Measurements from ENCODE around the gene GCGR.

The GCGR gene

DNA sequence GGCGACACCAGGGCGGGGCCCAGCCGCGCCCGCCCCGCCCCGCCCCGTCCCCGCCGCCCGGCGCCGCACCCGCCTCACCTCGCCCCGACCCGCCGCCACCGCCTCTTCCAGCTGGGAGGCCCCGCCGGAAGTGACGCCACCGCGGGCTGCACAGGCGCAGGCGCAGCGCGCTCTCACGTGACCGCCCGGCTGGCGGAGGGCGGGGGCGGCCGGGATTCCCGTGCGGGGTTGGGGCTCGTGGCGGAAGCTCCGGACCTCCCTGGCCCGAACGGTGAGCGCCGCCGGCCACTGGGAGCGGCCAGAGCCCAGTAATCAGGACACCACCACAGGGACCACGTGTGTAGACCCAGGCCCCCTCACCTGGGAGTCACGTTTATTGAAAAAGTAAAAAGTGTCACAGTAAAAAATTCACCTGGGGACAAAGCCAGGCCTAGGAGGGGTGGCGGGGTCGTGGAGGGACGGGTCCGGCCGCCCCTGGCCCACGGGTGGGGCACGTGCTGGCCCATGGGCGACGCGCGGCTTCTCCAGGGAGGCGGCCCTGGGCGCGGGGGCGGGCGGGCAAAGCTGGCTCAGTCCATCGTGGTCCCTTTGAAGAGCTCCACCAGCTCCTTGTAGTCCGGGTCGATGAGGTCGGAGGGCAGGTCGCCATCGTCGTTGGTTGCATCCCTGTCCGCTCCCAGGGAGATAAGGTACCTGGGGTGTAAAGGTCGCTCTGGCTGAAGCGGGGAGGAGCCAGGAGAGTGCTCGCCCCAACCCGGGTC, 29.4 kb downstream of the GCGR start, which contains the start of gene MCRIP1 (continued):
- TF ChIP-seq, protein P1, sequence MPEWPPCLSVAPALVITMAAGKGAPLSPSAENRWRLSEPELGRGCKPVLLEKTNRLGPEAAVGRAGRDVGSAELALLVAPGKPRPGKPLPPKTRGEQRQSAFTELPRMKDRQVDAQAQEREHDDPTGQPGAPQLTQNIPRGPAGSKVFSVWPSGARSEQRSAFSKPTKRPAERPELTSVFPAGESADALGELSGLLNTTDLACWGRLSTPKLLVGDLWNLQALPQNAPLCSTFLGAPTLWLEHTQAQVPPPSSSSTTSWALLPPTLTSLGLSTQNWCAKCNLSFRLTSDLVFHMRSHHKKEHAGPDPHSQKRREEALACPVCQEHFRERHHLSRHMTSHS (tag by site-specific recombination; IDR thresholded peaks at IDR 0.05), result no peak
- TF ChIP-seq, protein P2, sequence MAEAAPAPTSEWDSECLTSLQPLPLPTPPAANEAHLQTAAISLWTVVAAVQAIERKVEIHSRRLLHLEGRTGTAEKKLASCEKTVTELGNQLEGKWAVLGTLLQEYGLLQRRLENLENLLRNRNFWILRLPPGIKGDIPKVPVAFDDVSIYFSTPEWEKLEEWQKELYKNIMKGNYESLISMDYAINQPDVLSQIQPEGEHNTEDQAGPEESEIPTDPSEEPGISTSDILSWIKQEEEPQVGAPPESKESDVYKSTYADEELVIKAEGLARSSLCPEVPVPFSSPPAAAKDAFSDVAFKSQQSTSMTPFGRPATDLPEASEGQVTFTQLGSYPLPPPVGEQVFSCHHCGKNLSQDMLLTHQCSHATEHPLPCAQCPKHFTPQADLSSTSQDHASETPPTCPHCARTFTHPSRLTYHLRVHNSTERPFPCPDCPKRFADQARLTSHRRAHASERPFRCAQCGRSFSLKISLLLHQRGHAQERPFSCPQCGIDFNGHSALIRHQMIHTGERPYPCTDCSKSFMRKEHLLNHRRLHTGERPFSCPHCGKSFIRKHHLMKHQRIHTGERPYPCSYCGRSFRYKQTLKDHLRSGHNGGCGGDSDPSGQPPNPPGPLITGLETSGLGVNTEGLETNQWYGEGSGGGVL (tag by site-specific recombination; IDR thresholded peaks at IDR 0.05), result no peak
- TF ChIP-seq ZBTB1 (tag by site-specific recombination; IDR thresholded peaks at IDR 0.05) (no peak), MYNN (tag by site-specific recombination; IDR thresholded peaks at IDR 0.05; ENCODE audit: borderline replicate concordance) (no peak), EGR2 (tag by site-specific recombination; IDR thresholded peaks at IDR 0.05; ENCODE audit: low read depth) (peak; percentile 64), ZNF776 (tag by site-specific recombination; IDR thresholded peaks at IDR 0.05; ENCODE audit: borderline replicate concordance) (no peak), GLI4 (tag by site-specific recombination; IDR thresholded peaks at IDR 0.05) (no peak), ZNF830 (tag by site-specific recombination; IDR thresholded peaks at IDR 0.05; ENCODE audit: low read depth) (no peak), KLF8 (tag by site-specific recombination; IDR thresholded peaks at IDR 0.05) (peak; percentile 73; the same call in 1 of the 2 replicates), SP3 (tag by site-specific recombination; IDR thresholded peaks at IDR 0.05) (peak; percentile 44), ZFHX2 (tag by site-specific recombination; conservative IDR thresholded peaks at IDR 0.05) (peak; percentile 78), ZNF473 (tag by site-specific recombination; IDR thresholded peaks at IDR 0.05) (no peak), ZNF501 (tag by site-specific recombination; IDR thresholded peaks at IDR 0.05) (no peak), ZXDB (tag by site-specific recombination; IDR thresholded peaks at IDR 0.05) (no peak), ZNF660 (tag by site-specific recombination; IDR thresholded peaks at IDR 0.05) (0 out of 2 replicates have a peak, but pooled peaks have one; percentile 15), ZNF311 (tag by site-specific recombination; IDR thresholded peaks at IDR 0.05; ENCODE audit: borderline replicate concordance) (no peak), ZNF350 (tag by site-specific recombination; IDR thresholded peaks at IDR 0.05) (no peak), ZNF266 (tag by site-specific recombination; IDR thresholded peaks at IDR 0.05; ENCODE audit: low read depth) (no peak), SP7 (tag by site-specific recombination; IDR thresholded peaks at IDR 0.05) (peak; percentile 36), IKZF3 (tag by site-specific recombination; IDR thresholded peaks at IDR 0.05) (no peak), ZNF140 (tag by site-specific recombination; IDR thresholded peaks at IDR 0.05) (no peak)
- TF ChIP-seq, protein P3, sequence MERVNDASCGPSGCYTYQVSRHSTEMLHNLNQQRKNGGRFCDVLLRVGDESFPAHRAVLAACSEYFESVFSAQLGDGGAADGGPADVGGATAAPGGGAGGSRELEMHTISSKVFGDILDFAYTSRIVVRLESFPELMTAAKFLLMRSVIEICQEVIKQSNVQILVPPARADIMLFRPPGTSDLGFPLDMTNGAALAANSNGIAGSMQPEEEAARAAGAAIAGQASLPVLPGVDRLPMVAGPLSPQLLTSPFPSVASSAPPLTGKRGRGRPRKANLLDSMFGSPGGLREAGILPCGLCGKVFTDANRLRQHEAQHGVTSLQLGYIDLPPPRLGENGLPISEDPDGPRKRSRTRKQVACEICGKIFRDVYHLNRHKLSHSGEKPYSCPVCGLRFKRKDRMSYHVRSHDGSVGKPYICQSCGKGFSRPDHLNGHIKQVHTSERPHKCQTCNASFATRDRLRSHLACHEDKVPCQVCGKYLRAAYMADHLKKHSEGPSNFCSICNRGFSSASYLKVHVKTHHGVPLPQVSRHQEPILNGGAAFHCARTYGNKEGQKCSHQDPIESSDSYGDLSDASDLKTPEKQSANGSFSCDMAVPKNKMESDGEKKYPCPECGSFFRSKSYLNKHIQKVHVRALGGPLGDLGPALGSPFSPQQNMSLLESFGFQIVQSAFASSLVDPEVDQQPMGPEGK (tag by site-specific recombination; IDR thresholded peaks at IDR 0.05), result peak; percentile 65
- TF ChIP-seq, protein P4, sequence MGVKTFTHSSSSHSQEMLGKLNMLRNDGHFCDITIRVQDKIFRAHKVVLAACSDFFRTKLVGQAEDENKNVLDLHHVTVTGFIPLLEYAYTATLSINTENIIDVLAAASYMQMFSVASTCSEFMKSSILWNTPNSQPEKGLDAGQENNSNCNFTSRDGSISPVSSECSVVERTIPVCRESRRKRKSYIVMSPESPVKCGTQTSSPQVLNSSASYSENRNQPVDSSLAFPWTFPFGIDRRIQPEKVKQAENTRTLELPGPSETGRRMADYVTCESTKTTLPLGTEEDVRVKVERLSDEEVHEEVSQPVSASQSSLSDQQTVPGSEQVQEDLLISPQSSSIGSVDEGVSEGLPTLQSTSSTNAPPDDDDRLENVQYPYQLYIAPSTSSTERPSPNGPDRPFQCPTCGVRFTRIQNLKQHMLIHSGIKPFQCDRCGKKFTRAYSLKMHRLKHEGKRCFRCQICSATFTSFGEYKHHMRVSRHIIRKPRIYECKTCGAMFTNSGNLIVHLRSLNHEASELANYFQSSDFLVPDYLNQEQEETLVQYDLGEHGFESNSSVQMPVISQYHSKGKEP (tag by site-specific recombination; IDR thresholded peaks at IDR 0.05), result no peak
- TF ChIP-seq, protein P5, sequence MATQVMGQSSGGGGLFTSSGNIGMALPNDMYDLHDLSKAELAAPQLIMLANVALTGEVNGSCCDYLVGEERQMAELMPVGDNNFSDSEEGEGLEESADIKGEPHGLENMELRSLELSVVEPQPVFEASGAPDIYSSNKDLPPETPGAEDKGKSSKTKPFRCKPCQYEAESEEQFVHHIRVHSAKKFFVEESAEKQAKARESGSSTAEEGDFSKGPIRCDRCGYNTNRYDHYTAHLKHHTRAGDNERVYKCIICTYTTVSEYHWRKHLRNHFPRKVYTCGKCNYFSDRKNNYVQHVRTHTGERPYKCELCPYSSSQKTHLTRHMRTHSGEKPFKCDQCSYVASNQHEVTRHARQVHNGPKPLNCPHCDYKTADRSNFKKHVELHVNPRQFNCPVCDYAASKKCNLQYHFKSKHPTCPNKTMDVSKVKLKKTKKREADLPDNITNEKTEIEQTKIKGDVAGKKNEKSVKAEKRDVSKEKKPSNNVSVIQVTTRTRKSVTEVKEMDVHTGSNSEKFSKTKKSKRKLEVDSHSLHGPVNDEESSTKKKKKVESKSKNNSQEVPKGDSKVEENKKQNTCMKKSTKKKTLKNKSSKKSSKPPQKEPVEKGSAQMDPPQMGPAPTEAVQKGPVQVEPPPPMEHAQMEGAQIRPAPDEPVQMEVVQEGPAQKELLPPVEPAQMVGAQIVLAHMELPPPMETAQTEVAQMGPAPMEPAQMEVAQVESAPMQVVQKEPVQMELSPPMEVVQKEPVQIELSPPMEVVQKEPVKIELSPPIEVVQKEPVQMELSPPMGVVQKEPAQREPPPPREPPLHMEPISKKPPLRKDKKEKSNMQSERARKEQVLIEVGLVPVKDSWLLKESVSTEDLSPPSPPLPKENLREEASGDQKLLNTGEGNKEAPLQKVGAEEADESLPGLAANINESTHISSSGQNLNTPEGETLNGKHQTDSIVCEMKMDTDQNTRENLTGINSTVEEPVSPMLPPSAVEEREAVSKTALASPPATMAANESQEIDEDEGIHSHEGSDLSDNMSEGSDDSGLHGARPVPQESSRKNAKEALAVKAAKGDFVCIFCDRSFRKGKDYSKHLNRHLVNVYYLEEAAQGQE (tag by site-specific recombination; IDR thresholded peaks at IDR 0.05), result no peak
- TF ChIP-seq, protein P6, sequence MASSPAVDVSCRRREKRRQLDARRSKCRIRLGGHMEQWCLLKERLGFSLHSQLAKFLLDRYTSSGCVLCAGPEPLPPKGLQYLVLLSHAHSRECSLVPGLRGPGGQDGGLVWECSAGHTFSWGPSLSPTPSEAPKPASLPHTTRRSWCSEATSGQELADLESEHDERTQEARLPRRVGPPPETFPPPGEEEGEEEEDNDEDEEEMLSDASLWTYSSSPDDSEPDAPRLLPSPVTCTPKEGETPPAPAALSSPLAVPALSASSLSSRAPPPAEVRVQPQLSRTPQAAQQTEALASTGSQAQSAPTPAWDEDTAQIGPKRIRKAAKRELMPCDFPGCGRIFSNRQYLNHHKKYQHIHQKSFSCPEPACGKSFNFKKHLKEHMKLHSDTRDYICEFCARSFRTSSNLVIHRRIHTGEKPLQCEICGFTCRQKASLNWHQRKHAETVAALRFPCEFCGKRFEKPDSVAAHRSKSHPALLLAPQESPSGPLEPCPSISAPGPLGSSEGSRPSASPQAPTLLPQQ (tag by site-specific recombination; IDR thresholded peaks at IDR 0.05), result no peak
- TF ChIP-seq, protein P7, sequence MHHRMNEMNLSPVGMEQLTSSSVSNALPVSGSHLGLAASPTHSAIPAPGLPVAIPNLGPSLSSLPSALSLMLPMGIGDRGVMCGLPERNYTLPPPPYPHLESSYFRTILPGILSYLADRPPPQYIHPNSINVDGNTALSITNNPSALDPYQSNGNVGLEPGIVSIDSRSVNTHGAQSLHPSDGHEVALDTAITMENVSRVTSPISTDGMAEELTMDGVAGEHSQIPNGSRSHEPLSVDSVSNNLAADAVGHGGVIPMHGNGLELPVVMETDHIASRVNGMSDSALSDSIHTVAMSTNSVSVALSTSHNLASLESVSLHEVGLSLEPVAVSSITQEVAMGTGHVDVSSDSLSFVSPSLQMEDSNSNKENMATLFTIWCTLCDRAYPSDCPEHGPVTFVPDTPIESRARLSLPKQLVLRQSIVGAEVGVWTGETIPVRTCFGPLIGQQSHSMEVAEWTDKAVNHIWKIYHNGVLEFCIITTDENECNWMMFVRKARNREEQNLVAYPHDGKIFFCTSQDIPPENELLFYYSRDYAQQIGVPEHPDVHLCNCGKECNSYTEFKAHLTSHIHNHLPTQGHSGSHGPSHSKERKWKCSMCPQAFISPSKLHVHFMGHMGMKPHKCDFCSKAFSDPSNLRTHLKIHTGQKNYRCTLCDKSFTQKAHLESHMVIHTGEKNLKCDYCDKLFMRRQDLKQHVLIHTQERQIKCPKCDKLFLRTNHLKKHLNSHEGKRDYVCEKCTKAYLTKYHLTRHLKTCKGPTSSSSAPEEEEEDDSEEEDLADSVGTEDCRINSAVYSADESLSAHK (tag by site-specific recombination; IDR thresholded peaks at IDR 0.05), result no peak
